H1 (cell line): ENCODE results near the gene CKAP4.

Experiments
- CEBPB ChIP-seq: IDR thresholded peaks from 2 replicates; pipeline ENCODE4 v1.6.1; 2012; ENCODE audit warnings: low read depth, low read length
- EP300 ChIP-seq, 2 experiments: IDR thresholded peaks; 1 replicate in 1 of 2; 2 replicates in 1 of 2; pipeline ENCODE4 v1.6.1; 2011 to 2012; ENCODE audit warnings: low read depth in 2 of 2, low read length in 2 of 2, mild to moderate bottlenecking in 2 of 2, borderline replicate concordance in 1 of 2, inconsistent platforms in 1 of 2, moderate library complexity in 1 of 2
- MAFK ChIP-seq: IDR thresholded peaks from 2 replicates; pipeline ENCODE4 v1.6.1; 2012; ENCODE audit warnings: low read depth, mild to moderate bottlenecking, improper control_type of control experiment, low read length
- NRF1 ChIP-seq: IDR thresholded peaks from 2 replicates; pipeline ENCODE4 v1.6.1; 2011; ENCODE audit warnings: mild to moderate bottlenecking, low read depth, low read length, improper control_type of control experiment
- POLR2A ChIP-seq, 2 experiments: IDR thresholded peaks; 1 replicate in 1 of 2; 2 replicates in 1 of 2; pipeline ENCODE4 v1.6.1; 2011; ENCODE audit warnings: low read depth in 2 of 2, low read length in 2 of 2, mild to moderate bottlenecking in 2 of 2; ENCODE audit errors: control extremely low read depth in 1 of 2
- POLR2AphosphoS5 ChIP-seq: IDR thresholded peaks from 2 replicates; pipeline ENCODE4 v1.6.1; 2011; ENCODE audit warnings: low read depth, low read length
- RAD21 ChIP-seq, 2 experiments: IDR thresholded peaks in 1 of 2; conservative IDR thresholded peaks in 1 of 2; 2 replicates each; pipeline ENCODE4 v1.6.1; 2011; ENCODE audit warnings: low read depth in 2 of 2, low read length in 2 of 2, improper control_type of control experiment in 1 of 2, inconsistent platforms in 1 of 2, mild to moderate bottlenecking in 1 of 2, moderate library complexity in 1 of 2
- USF2 ChIP-seq: IDR thresholded peaks from 2 replicates; pipeline ENCODE4 v1.6.1; 2011; ENCODE audit warnings: low read length, improper control_type of control experiment
- TF ChIP-seq, protein P1 (sequence below), 3 experiments: IDR thresholded peaks; 1 replicate in 2 of 3; 2 replicates in 1 of 3; pipeline versions ENCODE4 v1.5.1 to v1.6.1; 2011; ENCODE audit warnings: low read length in 3 of 3, mild to moderate bottlenecking in 3 of 3, inconsistent platforms in 2 of 3, low read depth in 1 of 3, moderate library complexity in 1 of 3; ENCODE audit not compliant: insufficient read depth in 1 of 3; ENCODE audit errors: control extremely low read depth in 1 of 3

DNA sequence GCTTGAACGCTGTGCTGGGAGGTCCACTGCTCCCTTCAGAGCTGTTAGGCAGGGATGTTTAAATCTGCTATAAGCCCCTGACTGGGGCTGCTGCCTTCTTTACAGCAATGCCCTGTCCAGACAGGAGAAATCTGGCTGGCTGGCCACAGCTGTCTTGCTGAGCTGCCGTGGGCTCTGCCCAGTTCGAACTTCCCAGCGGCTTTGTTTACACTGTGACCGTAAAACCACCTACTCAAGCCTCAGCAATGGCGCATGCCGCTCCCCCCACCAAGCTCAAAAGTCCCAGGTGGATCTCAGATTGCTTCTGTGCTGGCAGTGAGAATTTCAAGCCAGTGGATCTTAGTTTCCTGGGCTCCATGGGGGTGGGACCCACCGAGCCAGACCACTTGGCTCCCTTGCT lies 35.8 kb downstream of the CKAP4 start:
- TF ChIP-seq POLR2A (IDR thresholded peaks at IDR 0.05; ENCODE audit: control extremely low read depth in 1 of 2, low read depth in 2 of 2, low read length in 2 of 2): no peak
- TF ChIP-seq EP300 (IDR thresholded peaks at IDR 0.05; ENCODE audit: borderline replicate concordance in 1 of 2, low read depth in 2 of 2, low read length in 2 of 2): no peak
- TF ChIP-seq RAD21 (IDR thresholded peaks at IDR 0.05 in 1 of 2, conservative IDR thresholded peaks at IDR 0.05 in 1 of 2; ENCODE audit: low read depth in 2 of 2, low read length in 2 of 2): no peak
- TF ChIP-seq, protein P1, sequence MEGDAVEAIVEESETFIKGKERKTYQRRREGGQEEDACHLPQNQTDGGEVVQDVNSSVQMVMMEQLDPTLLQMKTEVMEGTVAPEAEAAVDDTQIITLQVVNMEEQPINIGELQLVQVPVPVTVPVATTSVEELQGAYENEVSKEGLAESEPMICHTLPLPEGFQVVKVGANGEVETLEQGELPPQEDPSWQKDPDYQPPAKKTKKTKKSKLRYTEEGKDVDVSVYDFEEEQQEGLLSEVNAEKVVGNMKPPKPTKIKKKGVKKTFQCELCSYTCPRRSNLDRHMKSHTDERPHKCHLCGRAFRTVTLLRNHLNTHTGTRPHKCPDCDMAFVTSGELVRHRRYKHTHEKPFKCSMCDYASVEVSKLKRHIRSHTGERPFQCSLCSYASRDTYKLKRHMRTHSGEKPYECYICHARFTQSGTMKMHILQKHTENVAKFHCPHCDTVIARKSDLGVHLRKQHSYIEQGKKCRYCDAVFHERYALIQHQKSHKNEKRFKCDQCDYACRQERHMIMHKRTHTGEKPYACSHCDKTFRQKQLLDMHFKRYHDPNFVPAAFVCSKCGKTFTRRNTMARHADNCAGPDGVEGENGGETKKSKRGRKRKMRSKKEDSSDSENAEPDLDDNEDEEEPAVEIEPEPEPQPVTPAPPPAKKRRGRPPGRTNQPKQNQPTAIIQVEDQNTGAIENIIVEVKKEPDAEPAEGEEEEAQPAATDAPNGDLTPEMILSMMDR (IDR thresholded peaks at IDR 0.05; ENCODE audit: control extremely low read depth in 1 of 3, insufficient read depth in 1 of 3, low read depth in 1 of 3, low read length in 3 of 3): no peak
- TF ChIP-seq MAFK: no peak
- TF ChIP-seq NRF1: no peak
- no peak for TF ChIP-seq POLR2AphosphoS5
- no peak for TF ChIP-seq CEBPB
- no peak for TF ChIP-seq USF2
